ENCODE measurements around the gene MFSD1. TPM values are rescaled to one million over a fixed set of nuclear protein-coding genes. Genes with fewer than 3 reads are reported as not detected.

MFSD1 gene
- total and polyA plus RNA-seq, 2 of the 8 experiments (the other 6 are each of a cell fraction or from before 2014, with no cell fraction given), result 9.3 to 11.5 TPM

GRCh38 chr3:158835631-158836030 is 33.8 kb downstream of the MFSD1 start:
- no peaks in the 10 kb centered on the region for H3K27me3 ChIP-seq (replicated peaks in 1 of 4; ENCODE audit: control insufficient read depth in 3 of 4, extremely low read depth in 1 of 4, insufficient read depth in 3 of 4, low read length in 3 of 4)
- H2BK15ac ChIP-seq (ENCODE audit: low read length), result no peak overlapping the region
- H3K4me3 ChIP-seq (ENCODE audit: extremely low read depth in 1 of 4, insufficient read depth in 2 of 4, low read depth in 3 of 4, low read length in 4 of 4), result no peak overlapping the region
- no peak overlapping the region for H3K4me2 ChIP-seq (ENCODE audit: insufficient read depth in 1 of 2, low read depth in 2 of 2, low read length in 2 of 2)
- no peaks in the 10 kb centered on the region for H3K79me2 ChIP-seq (ENCODE audit: control insufficient read depth in 1 of 2, insufficient read depth in 2 of 2, low read length in 2 of 2)
- no peak overlapping the region for H2AK5ac ChIP-seq (ENCODE audit: low read depth, low read length)
- H3K9ac ChIP-seq (replicated peaks in 1 of 4; ENCODE audit: extremely low read depth in 1 of 4, low read depth in 3 of 4, low read length in 3 of 4), result no peak overlapping the region
- no peaks in the 10 kb centered on the region for H3K4me1 ChIP-seq (replicated peaks in 1 of 4; ENCODE audit: control insufficient read depth in 3 of 4, insufficient read depth in 4 of 4, low read length in 3 of 4)
- H2BK20ac ChIP-seq (ENCODE audit: low read length), result no peak overlapping the region
- no peak overlapping the region for H3K27ac ChIP-seq (ENCODE audit: low read depth, low read length)
- TF ChIP-seq GABPA (IDR thresholded peaks at IDR 0.05; ENCODE audit: borderline replicate concordance, insufficient read depth, low read length) (no peak), HDAC2 (IDR thresholded peaks at IDR 0.05; ENCODE audit: borderline replicate concordance in 1 of 2, low read depth in 2 of 2, low read length in 2 of 2) (no peak), CTCF (IDR thresholded peaks at IDR 0.05; ENCODE audit: control extremely low read depth in 1 of 3, insufficient read depth in 1 of 3, low read depth in 1 of 3, low read length in 3 of 3) (no peak)
- no peak overlapping the region for H2BK12ac ChIP-seq (ENCODE audit: low read depth, low read length)
- DNase-seq (ENCODE audit: low read depth in 1 of 2, low spot score in 2 of 2) (no peak), FAIRE-seq (no peak)
- no peak overlapping the region for H2AFZ ChIP-seq (ENCODE audit: low read length)
- ChIA-PET POLR2A (ENCODE audit: partially characterized antibody) (no interaction called here), CTCF (ENCODE audit: partially characterized antibody) (interaction anchor here (1.2 to 14.4 kb wide), 4 partner anchors 10 to 424 kb away, joined by 4 to 195 read pairs (median 12); no protein-coding TSS in a partner anchor)
- H4K91ac ChIP-seq (replicated peaks; ENCODE audit: insufficient read length, low read length), result no peak overlapping the region
- H3K23me2 ChIP-seq (ENCODE audit: low read depth, low read length), result no peaks in the 10 kb centered on the region
- no peak overlapping the region for H4K8ac ChIP-seq (ENCODE audit: extremely low read depth, insufficient read depth, low read length)
- 83% methylated on average over 3 of the region's 3 CpGs; no CpG with 5 or more reads in 1 of the 2 experiments for WGBS, 2 experiments (ENCODE audit: extremely low coverage in 1 of 2, insufficient coverage in 1 of 2, insufficient read length in 1 of 2, insufficient replicate concordance in 2 of 2, low coverage in 1 of 2, low lambda C conversion rate in 2 of 2, missing lambda C conversion rate in 1 of 2)
- no peaks in the 10 kb centered on the region for H4K20me1 ChIP-seq (replicated peaks in 1 of 2; ENCODE audit: control insufficient read depth in 1 of 2, insufficient read depth in 2 of 2, low read length in 2 of 2)
- H3K9me3 ChIP-seq (ENCODE audit: insufficient read depth in 2 of 2, low read depth in 1 of 2, low read length in 1 of 2), result no peaks in the 10 kb centered on the region
- H3K4ac ChIP-seq (replicated peaks; ENCODE audit: insufficient read length, low read depth, low read length), result no peak overlapping the region
- H4K5ac ChIP-seq (ENCODE audit: insufficient read length, low read depth, low read length), result no peak overlapping the region
- no peak overlapping the region for H2BK120ac ChIP-seq (replicated peaks; ENCODE audit: low read depth, low read length)
- no peak overlapping the region for H3K56ac ChIP-seq (replicated peaks; ENCODE audit: insufficient read length, low read depth, low read length)
- no peak overlapping the region for H3K14ac ChIP-seq (ENCODE audit: insufficient read length)
- no peak overlapping the region for H3K23ac ChIP-seq (ENCODE audit: insufficient read length)
- H2BK5ac ChIP-seq (ENCODE audit: low read depth, low read length), result no peak overlapping the region
- H3K18ac ChIP-seq (ENCODE audit: extremely low read depth, low read length), result no peak overlapping the region
- H3K36me3 ChIP-seq (ENCODE audit: control insufficient read depth in 2 of 4, insufficient read depth in 4 of 4, low read length in 3 of 4), result no peaks in the 10 kb centered on the region
- no peaks in the 10 kb centered on the region for H3K79me1 ChIP-seq (ENCODE audit: low read depth, low read length)

Measured in H1 (cell line).